HepG2 (cell line): ENCODE data around the gene RB1. TPM values are rescaled to one million over a fixed set of nuclear protein-coding genes. Genes with fewer than 3 reads are reported as not detected.

Experiments
- ATAC-seq: fragments of 200-7000 bp; cut with Tn5 transposase; 3 replicates; pipeline ENCODE4 v1.9.1; 2020; ENCODE audit warnings: mild to moderate bottlenecking, moderate library complexity
- BruUV-seq: library from RNA; stranded (reverse); fragments of 400-500 nt; replicated peaks from 2 replicates; lab custom pipeline; 2021; lab: Mats Ljungman, UMichigan
- CTCF ChIA-PET: fragments of 300-600 bp; formaldehyde crosslinking; extraction: SDS; loops from one replicate; lab custom pipeline; 2021; ENCODE audit warnings: low total read pairs, inconsistent platforms, low intra/inter-chr PET ratio; lab: Yijun Ruan, JAX
- POLR2A ChIA-PET: fragments of 350-600 bp; sonication (Branson Sonifier 250); formaldehyde crosslinking; loops from one replicate; lab custom pipeline; 2020; ENCODE audit warnings: antibody characterized with exemption, inconsistent platforms; lab: Yijun Ruan, JAX
- DNase-seq: peaks from one replicate; pipeline ENCODE4 v3.0.0-alpha.2; 2015; ENCODE audit warnings: low spot score
- FAIRE-seq: peaks from 3 replicates; lab custom pipeline; 2011; peaks lifted over from hg19 to GRCh38; lab: Jason Lieb, UNC
- H2AFZ ChIP-seq: one replicate; pipeline ENCODE4 v1.6.1; 2011; ENCODE audit warnings: low read length, inconsistent platforms
- H3K27ac ChIP-seq: fragments of 300-600 bp; 3 replicates; pipeline ENCODE4 v1.8.0; 2011; ENCODE audit warnings: mixed run types, mild to moderate bottlenecking, mixed read lengths, low read length, inconsistent platforms; ENCODE audit not compliant: insufficient read depth; ENCODE audit errors: extremely low read length
- H3K27me3 ChIP-seq, 2 experiments: fragments of 200-600 bp in 1 of 2; 2 replicates in 1 of 2; 3 replicates in 1 of 2; pipeline versions ENCODE4 v1.6.0 to v1.8.0; 2011; ENCODE audit warnings: low read length in 2 of 2, mild to moderate bottlenecking in 2 of 2, moderate library complexity in 2 of 2, inconsistent platforms in 1 of 2; ENCODE audit not compliant: insufficient read depth in 2 of 2, control insufficient read depth in 1 of 2
- H3K36me3 ChIP-seq, 2 experiments: fragments of 200-600 bp in 1 of 2; replicated peaks in 1 of 2; 2 replicates in 1 of 2; 3 replicates in 1 of 2; pipeline versions ENCODE4 v1.5.1 to v1.8.0; 2011; ENCODE audit warnings: low read length in 2 of 2, inconsistent platforms in 1 of 2; ENCODE audit not compliant: insufficient read depth in 2 of 2, control insufficient read depth in 1 of 2
- H3K4me1 ChIP-seq: 2 replicates; pipeline ENCODE4 v1.5.1; 2012; ENCODE audit warnings: low read length, inconsistent platforms; ENCODE audit not compliant: insufficient read depth
- H3K4me2 ChIP-seq: 2 replicates; pipeline ENCODE4 v1.6.0; 2011; ENCODE audit warnings: low read depth, low read length, inconsistent platforms
- H3K4me3 ChIP-seq, 3 experiments: fragments of 200-600 bp in 1 of 3; sonication (generic), shearing (Covaris generic) in 1 of 3; replicated peaks in 1 of 3; 2 replicates each; pipeline ENCODE4 v1.5.1; 2011 to 2016; ENCODE audit warnings: low read length in 3 of 3, inconsistent platforms in 2 of 3, low read depth in 2 of 3, mild to moderate bottlenecking in 2 of 3, control low read depth in 1 of 3, mixed read lengths in 1 of 3; ENCODE audit not compliant: insufficient read depth in 1 of 3
- H3K79me2 ChIP-seq: one replicate; pipeline ENCODE4 v1.6.1; 2011; ENCODE audit warnings: low read length, inconsistent platforms; ENCODE audit not compliant: insufficient read depth
- H3K9ac ChIP-seq: 2 replicates; pipeline ENCODE4 v1.6.0; 2011; ENCODE audit warnings: mild to moderate bottlenecking, low read depth, low read length, inconsistent platforms; ENCODE audit not compliant: insufficient read depth
- H3K9me3 ChIP-seq: 2 replicates; pipeline ENCODE4 v1.5.1; 2012; ENCODE audit warnings: mild to moderate bottlenecking, low read length
- H4K20me1 ChIP-seq: 2 replicates; pipeline ENCODE4 v1.6.0; 2011; ENCODE audit warnings: inconsistent platforms, mild to moderate bottlenecking, low read length, moderate library complexity; ENCODE audit not compliant: insufficient read depth
- ARID2 ChIP-seq: sonication (generic); formaldehyde crosslinking; IDR thresholded peaks from 2 replicates; pipeline ENCODE4 v1.8.1; 2022; ENCODE audit warnings: mild to moderate bottlenecking, missing genetic modification reagents, borderline replicate concordance
- EHMT2 ChIP-seq: fragments of 200-600 bp; sonication (generic); IDR thresholded peaks from 2 replicates; pipeline ENCODE4 v1.7.0; 2017; ENCODE audit warnings: antibody characterized with exemption, low read depth, low read length, borderline replicate concordance
- FOSL1 ChIP-seq: sonication (generic); formaldehyde crosslinking; IDR thresholded peaks from 2 replicates; pipeline ENCODE4 v1.9.0; 2021; ENCODE audit warnings: missing genetic modification reagents, borderline replicate concordance
- FOXO1 ChIP-seq: sonication (generic); formaldehyde crosslinking; IDR thresholded peaks from 2 replicates; pipeline ENCODE4 v1.4.0; 2020; ENCODE audit warnings: missing genetic modification reagents
- GATA4 ChIP-seq: sonication (generic); IDR thresholded peaks from 2 replicates; pipeline ENCODE4 v1.6.1; 2016; ENCODE audit warnings: antibody characterized with exemption, low read depth, borderline replicate concordance
- HNF4G ChIP-seq, 2 experiments: sonication (generic) in 1 of 2; formaldehyde crosslinking in 1 of 2; IDR thresholded peaks; 2 replicates each; pipeline versions ENCODE4 v1.4.0 to v1.6.1; 2011 to 2020; ENCODE audit warnings: borderline replicate concordance in 2 of 2, low read depth in 2 of 2, mild to moderate bottlenecking in 2 of 2, low read length in 1 of 2, missing genetic modification reagents in 1 of 2, moderate library complexity in 1 of 2
- KDM6A ChIP-seq: IDR thresholded peaks from 2 replicates; pipeline ENCODE4 v1.6.1; 2016; ENCODE audit warnings: low read depth
- MLLT10 ChIP-seq: sonication (generic); formaldehyde crosslinking; IDR thresholded peaks from 2 replicates; pipeline ENCODE4 v1.4.0; 2020; ENCODE audit warnings: missing genetic modification reagents
- MYNN ChIP-seq: sonication (generic); formaldehyde crosslinking; IDR thresholded peaks from 2 replicates; pipeline ENCODE4 v1.4.0; 2020; ENCODE audit warnings: mild to moderate bottlenecking, low read depth, missing genetic modification reagents
- POLR2G ChIP-seq: fragments of 200-400 bp; formaldehyde crosslinking; IDR thresholded peaks from 2 replicates; pipeline ENCODE4 v1.6.1; 2018; ENCODE audit warnings: mild to moderate bottlenecking, low read depth, low read length, moderate library complexity
- SMYD3 ChIP-seq: sonication (generic); formaldehyde crosslinking; IDR thresholded peaks from 2 replicates; pipeline ENCODE4 v1.8.1; 2023; ENCODE audit warnings: mild to moderate bottlenecking, missing genetic modification reagents
- ZNF10 ChIP-seq: sonication (generic); formaldehyde crosslinking; IDR thresholded peaks from 2 replicates; pipeline ENCODE4 v1.4.0; 2020; ENCODE audit warnings: mild to moderate bottlenecking, low read depth, missing genetic modification reagents, borderline replicate concordance
- ZNF230 ChIP-seq: sonication (generic); formaldehyde crosslinking; IDR thresholded peaks from 2 replicates; pipeline ENCODE4 v1.4.0; 2020; ENCODE audit warnings: mild to moderate bottlenecking, missing genetic modification reagents
- ZNF484 ChIP-seq: sonication (generic); formaldehyde crosslinking; IDR thresholded peaks from 2 replicates; pipeline ENCODE4 v1.5.1; 2020; ENCODE audit warnings: mild to moderate bottlenecking, low read depth, missing genetic modification reagents, borderline replicate concordance
- ZNF790 ChIP-seq: sonication (generic); formaldehyde crosslinking; IDR thresholded peaks from 2 replicates; pipeline ENCODE4 v1.8.0; 2022; ENCODE audit warnings: missing genetic modification reagents, mild to moderate bottlenecking, borderline replicate concordance
- ZNF878 ChIP-seq: sonication (generic); formaldehyde crosslinking; IDR thresholded peaks from 2 replicates; pipeline ENCODE4 v1.8.1; 2023; ENCODE audit warnings: mild to moderate bottlenecking, missing genetic modification reagents, moderate library complexity
- WGBS: methylation state at CpG from one replicate; pipeline ENCODE4 v1.1.6; 2017; ENCODE audit warnings: low lambda C conversion rate; 5-methylcytosine and 5-hydroxymethylcytosine counted together
- in situ Hi-C: cut with HindIII; loops from 2 replicates; pipeline ENCODE4 v1.10.0; 2017; ENCODE audit warnings: low pct_unique_long_range_greater_than_20kb; ENCODE audit not compliant: extremely low pct_ligation_motif_present
- intact Hi-C: fragments of 100-400 bp; cut with micrococcal nuclease; formaldehyde crosslinking; loops from one replicate; pipeline ENCODE4 v1.10.0; 2022; ENCODE audit not compliant: unreplicated experiment
- polyA plus RNA-seq, 8 experiments: library from polyadenylated mRNA; depleted of rRNA in 3 of 8; stranded (reverse) in 7 of 8; unstranded in 1 of 8; fragments of >200 nt; fragmentation: Illumina TruSeq in 4 of 8; extraction: Trizol in 4 of 8; gene quantifications; 2 replicates each; pipeline versions ENCODE4 v1.2.1 to v1.2.3, GENCODE V29; 2011 to 2016; ENCODE audit warnings: low read depth in 4 of 8, missing spikeins in 1 of 8, mixed read lengths in 1 of 8; ENCODE audit not compliant: insufficient read depth in 1 of 8
- total RNA-seq, 5 experiments: library from RNA; depleted of rRNA; stranded (reverse); fragments of >200 nt; fragmentation: Illumina TruSeq; extraction: Trizol; gene quantifications; 2 replicates each; pipeline ENCODE4 v1.2.3, GENCODE V29; 2016; ENCODE audit warnings: low read depth in 1 of 5
- TF ChIP-seq, protein P1 (sequence below): sonication (generic); formaldehyde crosslinking; IDR thresholded peaks from 2 replicates; pipeline ENCODE4 v1.5.1; 2020; ENCODE audit warnings: mild to moderate bottlenecking, moderate library complexity, missing genetic modification reagents
- TF ChIP-seq, protein P2 (sequence below): sonication (generic); formaldehyde crosslinking; IDR thresholded peaks from 2 replicates; pipeline ENCODE4 v1.4.0; 2020; ENCODE audit warnings: missing genetic modification reagents

Gene RB1
- total and polyA plus RNA-seq, 2 of the 13 experiments (the other 11 are each of a cell fraction or from before 2014, with no cell fraction given): 15.6 to 23.7 TPM

GRCh38 chr13:48518083-48518482 lies 214.5 kb downstream of the RB1 start:
- Histone ChIP-seq H3K4me1 (peaks cover 5% of the 10 kb centered on the region; the same call in 1 of the 2 replicates), H3K9ac (no peak overlapping the region), H3K9me3 (no peaks in the 10 kb centered on the region), H4K20me1 (no peaks in the 10 kb centered on the region), H3K27ac (no peak overlapping the region), H2AFZ (no peak overlapping the region), H3K27me3 (no peaks in the 10 kb centered on the region), H3K4me3 (no peak overlapping the region), H3K36me3 (no peaks in the 10 kb centered on the region), H3K79me2 (no peaks in the 10 kb centered on the region), H3K4me2 (no peak overlapping the region)
- WGBS: 89% methylated on average over 1 of the region's 1 CpG
- ChIA-PET POLR2A (no interaction called here), CTCF (no interaction called here)
- BruUV-seq: no TSS peak
- in situ Hi-C loops (no loop called here), intact Hi-C loops (no loop called here)
- no peak for TF ChIP-seq POLR2G
- TF ChIP-seq MYNN (CRISPR knock-in tag): no peak
- TF ChIP-seq ZNF790 (CRISPR knock-in tag): no peak
- TF ChIP-seq FOSL1 (CRISPR knock-in tag): no peak
- TF ChIP-seq ARID2 (CRISPR knock-in tag): no peak
- TF ChIP-seq, protein P1, sequence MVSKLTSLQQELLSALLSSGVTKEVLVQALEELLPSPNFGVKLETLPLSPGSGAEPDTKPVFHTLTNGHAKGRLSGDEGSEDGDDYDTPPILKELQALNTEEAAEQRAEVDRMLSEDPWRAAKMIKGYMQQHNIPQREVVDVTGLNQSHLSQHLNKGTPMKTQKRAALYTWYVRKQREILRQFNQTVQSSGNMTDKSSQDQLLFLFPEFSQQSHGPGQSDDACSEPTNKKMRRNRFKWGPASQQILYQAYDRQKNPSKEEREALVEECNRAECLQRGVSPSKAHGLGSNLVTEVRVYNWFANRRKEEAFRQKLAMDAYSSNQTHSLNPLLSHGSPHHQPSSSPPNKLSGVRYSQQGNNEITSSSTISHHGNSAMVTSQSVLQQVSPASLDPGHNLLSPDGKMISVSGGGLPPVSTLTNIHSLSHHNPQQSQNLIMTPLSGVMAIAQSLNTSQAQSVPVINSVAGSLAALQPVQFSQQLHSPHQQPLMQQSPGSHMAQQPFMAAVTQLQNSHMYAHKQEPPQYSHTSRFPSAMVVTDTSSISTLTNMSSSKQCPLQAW: no peak
- TF ChIP-seq EHMT2: no peak
- TF ChIP-seq FOXO1 (CRISPR knock-in tag): no peak
- TF ChIP-seq KDM6A (CRISPR knock-in tag): no peak
- TF ChIP-seq HNF4G (IDR thresholded peaks at IDR 0.05; ENCODE audit: borderline replicate concordance, low read depth, low read length): no peak
- TF ChIP-seq HNF4G (CRISPR knock-in tag; IDR thresholded peaks at IDR 0.05; ENCODE audit: borderline replicate concordance, low read depth): no peak
- TF ChIP-seq ZNF230 (CRISPR knock-in tag): no peak
- no peak for TF ChIP-seq ZNF10 (CRISPR knock-in tag)
- no peak for TF ChIP-seq SMYD3 (CRISPR knock-in tag)
- TF ChIP-seq GATA4: no peak
- TF ChIP-seq, protein P2, sequence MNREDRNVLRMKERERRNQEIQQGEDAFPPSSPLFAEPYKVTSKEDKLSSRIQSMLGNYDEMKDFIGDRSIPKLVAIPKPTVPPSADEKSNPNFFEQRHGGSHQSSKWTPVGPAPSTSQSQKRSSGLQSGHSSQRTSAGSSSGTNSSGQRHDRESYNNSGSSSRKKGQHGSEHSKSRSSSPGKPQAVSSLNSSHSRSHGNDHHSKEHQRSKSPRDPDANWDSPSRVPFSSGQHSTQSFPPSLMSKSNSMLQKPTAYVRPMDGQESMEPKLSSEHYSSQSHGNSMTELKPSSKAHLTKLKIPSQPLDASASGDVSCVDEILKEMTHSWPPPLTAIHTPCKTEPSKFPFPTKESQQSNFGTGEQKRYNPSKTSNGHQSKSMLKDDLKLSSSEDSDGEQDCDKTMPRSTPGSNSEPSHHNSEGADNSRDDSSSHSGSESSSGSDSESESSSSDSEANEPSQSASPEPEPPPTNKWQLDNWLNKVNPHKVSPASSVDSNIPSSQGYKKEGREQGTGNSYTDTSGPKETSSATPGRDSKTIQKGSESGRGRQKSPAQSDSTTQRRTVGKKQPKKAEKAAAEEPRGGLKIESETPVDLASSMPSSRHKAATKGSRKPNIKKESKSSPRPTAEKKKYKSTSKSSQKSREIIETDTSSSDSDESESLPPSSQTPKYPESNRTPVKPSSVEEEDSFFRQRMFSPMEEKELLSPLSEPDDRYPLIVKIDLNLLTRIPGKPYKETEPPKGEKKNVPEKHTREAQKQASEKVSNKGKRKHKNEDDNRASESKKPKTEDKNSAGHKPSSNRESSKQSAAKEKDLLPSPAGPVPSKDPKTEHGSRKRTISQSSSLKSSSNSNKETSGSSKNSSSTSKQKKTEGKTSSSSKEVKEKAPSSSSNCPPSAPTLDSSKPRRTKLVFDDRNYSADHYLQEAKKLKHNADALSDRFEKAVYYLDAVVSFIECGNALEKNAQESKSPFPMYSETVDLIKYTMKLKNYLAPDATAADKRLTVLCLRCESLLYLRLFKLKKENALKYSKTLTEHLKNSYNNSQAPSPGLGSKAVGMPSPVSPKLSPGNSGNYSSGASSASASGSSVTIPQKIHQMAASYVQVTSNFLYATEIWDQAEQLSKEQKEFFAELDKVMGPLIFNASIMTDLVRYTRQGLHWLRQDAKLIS (CRISPR knock-in tag): no peak
- TF ChIP-seq MLLT10: no peak
- TF ChIP-seq ZNF484 (CRISPR knock-in tag): no peak
- no peak for TF ChIP-seq ZNF878 (CRISPR knock-in tag)
- no peak for ATAC-seq
- no peak for FAIRE-seq
- DNase-seq: no peak
